RKO (cell line): ENCODE results near the gene GNAT1.
"Not testable (repeated sequence)": the region's sequence is repeated elsewhere in the genome, so short reads cannot be mapped to it uniquely, and the experiment has no call there.

ENCODE experiments used
- DNase-seq: peaks from one replicate; pipeline ENCODE4 v3.0.0-alpha.2; 2016; ENCODE audit warnings: low spot score

The GNAT1 gene

GRCh38 chr3:50222169-50222528, 30.7 kb downstream of the GNAT1 start:
- no peak for DNase-seq

- no peak for DNase-seq
Observed at GRCh38 chr3:50224639-50225038, 33.2 kb downstream of the GNAT1 start.

- DNase-seq: no peak
Observed at GRCh38 chr3:50226888-50227389, 35.5 kb downstream of the GNAT1 start.

DNA sequence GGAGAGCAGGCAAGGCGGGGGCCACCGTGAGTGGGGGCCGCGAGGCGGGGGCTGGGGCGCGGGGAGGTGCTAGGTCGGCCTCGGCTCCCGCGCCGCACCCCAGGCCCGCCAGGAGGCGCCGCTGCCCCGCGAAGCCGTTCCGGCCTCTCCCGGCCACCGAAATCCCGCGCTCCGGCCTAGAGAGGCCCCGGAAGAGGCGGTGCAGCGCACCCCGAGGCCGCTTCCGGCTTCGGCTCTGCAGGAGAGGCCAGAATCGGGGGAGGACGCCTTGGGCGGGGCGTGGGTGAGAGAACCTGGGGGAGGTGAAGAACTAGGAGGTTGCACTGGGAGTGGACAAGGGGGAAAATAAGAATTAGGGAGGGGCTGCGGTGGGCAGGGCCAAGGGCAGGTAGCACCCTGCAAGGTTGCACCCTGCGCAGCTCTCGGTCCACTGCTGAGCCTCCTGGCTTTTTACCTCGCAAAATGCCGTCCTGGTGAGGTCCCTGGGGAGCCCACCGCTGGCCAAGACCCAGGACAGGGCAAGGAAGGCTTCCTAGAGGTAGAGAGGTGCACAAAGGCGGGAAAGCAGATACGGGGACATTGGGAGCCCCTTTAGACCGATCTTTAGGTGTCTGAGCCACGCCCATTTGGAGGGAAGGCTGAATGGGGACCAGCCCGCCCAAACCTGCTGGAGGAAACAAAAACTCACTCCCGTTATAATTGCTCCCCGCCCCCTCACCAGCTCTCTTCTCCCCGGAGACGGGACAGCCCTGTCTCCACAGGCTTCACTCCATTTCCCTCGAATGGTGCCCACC, 36.2 kb downstream of the GNAT1 start:
- peak; percentile 91 for DNase-seq

- not testable (repeated sequence) for DNase-seq
Observed at GRCh38 chr3:50228184-50228763, 36.9 kb downstream of the GNAT1 start.

DNA sequence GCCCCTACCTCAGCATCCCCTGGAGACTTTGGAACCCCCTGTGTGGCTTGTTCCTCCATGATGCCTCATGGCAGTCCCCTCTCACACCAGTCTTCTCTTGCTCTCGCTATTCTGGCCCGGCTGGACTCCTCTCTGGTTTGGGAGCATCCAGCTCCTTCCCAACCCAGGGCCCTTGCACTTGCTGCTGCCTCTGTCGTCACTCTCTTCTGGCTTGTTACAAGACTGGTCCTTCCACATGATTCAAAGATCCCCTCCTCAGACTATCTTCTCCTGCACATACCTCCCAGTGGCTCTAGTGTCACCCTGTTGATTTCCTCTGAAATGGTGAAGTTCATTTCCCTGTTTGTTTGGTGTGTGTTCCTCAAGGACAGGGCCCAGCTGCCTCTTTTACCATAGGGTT, 38.1 kb downstream of the GNAT1 start:
- DNase-seq: no peak

- DNase-seq: no peak
Observed at GRCh38 chr3:50230104-50230793, 38.8 kb downstream of the GNAT1 start.

DNA sequence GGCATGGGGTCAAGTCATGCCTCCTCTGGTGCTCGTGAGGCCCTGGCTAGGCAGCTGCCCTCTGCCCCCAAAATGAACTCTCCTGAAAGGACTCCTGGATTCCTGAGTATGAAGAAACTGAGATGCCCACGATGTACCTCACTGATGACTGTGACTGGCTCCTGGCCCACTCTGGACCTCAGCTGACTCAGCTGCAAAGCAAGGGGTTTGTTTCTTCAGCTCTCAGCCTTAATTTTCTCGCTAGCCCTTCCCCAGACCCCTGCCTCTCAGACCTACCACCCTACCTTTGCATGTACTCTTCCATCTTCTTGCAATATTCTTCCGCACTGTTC, 39.4 kb downstream of the GNAT1 start:
- peak; percentile 30 for DNase-seq

DNA sequence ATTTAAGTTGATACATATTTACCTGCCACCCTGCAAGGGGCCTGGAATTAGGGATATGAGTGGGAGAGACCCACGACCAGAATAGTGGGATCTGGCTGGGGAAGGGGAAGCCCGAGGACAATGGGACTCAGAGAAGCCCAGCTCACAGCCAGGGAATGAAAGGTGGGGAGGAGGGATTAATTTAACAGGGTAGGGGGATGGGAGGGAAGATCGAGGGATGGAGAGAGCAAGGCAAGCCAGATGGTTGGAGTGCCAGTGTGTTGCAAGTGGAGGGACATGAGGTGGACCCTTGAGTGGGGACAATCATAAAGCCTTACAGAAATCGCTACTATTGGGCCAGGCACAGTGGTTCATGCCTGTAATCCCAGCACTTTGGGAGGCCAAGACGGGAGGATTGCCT, 40.2 kb downstream of the GNAT1 start:
- DNase-seq: no peak

GRCh38 chr3:50232303-50232702, 40.9 kb downstream of the GNAT1 start:
- no peak for DNase-seq

DNA sequence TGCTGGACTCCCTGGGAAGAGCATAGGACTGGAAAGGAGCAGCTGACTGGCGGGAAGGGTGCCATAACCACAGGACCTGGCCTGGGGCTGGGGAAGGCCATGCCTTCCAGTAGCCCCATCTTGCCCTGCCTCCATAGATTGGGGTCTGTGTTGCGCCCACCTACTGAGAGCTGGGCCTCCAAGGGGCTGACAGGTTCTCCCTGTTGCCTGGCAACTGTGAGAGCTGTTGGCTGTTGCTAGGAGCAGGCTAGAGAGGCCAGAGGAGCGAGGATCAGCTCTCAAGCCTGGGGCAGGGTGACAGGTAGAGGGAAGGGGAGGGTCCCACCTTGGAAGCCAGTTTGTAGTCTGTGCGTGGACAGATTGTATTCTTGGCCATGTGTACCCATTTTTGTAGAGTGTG, 41.8 kb downstream of the GNAT1 start:
- DNase-seq: no peak

- DNase-seq: peak; percentile 97
Observed at GRCh38 chr3:50235716-50236483, 44.5 kb downstream of the GNAT1 start, which contains the start of gene GNAI2. TSS of gene GNAI2 (plus strand) at chr3:50236204. CDS start at chr3:50236336, 132 bp downstream.

DNA sequence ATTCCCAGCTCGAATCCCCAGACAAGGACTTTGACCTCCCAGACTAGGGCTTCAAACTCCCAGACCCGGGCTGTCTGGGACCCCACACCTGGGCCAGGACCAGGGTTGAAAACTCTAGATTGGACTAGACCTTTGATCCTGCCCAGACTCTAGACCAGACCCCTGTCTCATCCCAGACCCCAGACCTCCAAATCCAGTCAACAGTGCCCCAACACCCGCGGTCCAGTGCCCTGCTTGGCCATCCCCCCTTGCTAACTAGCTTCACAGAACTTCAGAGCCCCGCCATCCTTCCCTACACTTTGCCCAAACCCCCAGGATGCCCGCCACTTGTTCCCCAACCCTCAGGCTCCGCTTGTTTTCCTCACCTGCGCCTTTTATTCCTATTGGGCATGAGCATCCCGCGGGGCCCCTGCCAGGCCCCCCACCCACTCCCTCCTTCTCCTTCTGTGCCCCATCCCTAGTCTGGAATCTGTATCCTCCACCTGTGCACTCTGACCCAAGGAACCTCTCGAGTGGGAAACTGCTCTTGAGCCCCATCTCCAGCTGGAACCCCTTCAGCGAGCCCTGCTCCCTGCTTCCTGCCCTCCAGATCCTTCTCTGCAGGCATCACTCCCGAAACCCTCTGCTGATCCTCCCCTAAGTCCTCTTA, 45.2 kb downstream of the GNAT1 start:
- no peak for DNase-seq

GRCh38 chr3:50237133-50237651, 45.8 kb downstream of the GNAT1 start:
- DNase-seq: peak; percentile 54

- DNase-seq: peak; percentile 90
Observed at GRCh38 chr3:50237754-50238548, 46.5 kb downstream of the GNAT1 start.

DNA sequence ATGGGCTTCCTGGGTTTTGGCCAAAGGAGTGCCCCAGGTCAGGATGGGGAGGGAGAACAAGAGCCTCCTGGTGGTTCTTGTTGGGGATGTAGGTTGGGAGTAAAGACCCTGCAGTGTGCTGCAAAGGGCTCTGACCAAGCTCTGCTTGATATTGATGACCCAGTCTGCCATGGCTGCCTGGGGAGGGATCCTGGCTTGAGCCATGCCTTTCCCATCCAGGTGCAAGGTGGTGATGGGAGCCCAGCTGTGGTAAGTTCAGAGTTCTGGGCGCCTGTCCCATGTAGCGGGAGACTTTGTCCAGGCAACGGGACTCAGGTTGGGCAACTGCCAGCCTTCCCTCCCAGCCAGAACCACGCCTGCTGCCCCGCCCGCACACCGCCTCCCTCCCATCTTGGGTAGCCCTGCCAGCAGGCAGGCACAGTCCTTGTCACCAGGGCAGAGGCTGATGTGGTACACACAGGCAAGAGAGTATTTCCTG, 47.2 kb downstream of the GNAT1 start:
- DNase-seq: no peak

- DNase-seq: no peak
Observed at GRCh38 chr3:50239649-50240048, 48.2 kb downstream of the GNAT1 start.

DNA sequence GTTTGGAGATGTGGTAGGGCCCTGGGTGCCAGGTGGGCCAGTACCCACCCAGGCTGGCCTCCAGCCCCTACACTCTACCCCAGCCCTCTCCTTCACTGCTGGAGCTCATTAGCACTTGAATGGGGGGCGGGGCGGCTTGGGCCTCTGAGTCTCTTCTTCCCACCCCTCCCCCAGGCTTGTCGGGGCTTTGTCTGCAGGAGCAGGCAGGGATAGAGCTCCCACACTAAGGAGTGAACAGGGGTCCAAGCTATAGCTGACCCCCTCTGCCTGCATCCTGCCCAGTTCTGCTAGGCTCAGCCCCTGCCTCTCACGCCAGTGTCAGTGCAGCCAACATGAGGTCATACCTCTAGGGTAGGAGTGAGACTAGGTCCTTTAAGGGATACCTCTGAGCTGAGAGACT, 49.8 kb downstream of the GNAT1 start:
- DNase-seq: no peak

GRCh38 chr3:50241713-50242380, 50.4 kb downstream of the GNAT1 start:
- DNase-seq: no peak

DNA sequence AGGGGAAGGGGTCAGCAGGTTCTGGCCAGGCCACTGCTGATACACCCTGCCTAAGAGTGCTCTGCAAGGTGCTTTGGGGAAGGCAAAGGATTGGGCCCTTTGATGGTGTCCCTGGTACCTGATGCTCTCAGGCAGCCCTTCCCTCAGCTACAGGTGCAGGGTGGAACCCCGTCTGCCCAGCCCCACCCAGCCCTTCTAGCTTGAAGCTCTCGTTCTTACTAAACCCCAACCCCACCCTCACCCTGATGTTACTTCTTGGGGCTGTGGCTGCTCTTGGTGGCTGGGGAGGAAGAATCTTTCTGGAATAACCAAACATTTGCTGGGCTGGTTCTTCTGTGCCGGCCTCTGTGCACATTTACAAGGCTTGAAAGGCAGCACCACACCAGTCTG, 51.0 kb downstream of the GNAT1 start:
- DNase-seq: no peak
